Testis (tissue), 3 donors: ENCODE data around the gene CPNE6. TPM values are rescaled to one million over a fixed set of nuclear protein-coding genes. Genes with fewer than 3 reads are reported as not detected.
"Not testable (repeated sequence)": the region's sequence is repeated elsewhere in the genome, so short reads cannot be mapped to it uniquely, and the experiment has no call there.

ENCODE experiments used
- DNase-seq: peaks from one replicate; pipeline ENCODE4 v3.0.0-alpha.2; 2019
- H3K27ac ChIP-seq, 2 donors: fragments of 200-600 bp; sonication (generic); one replicate each; pipeline ENCODE4 v1.5.1; 2019
- H3K27me3 ChIP-seq: fragments of 200-600 bp; sonication (generic); one replicate; pipeline ENCODE4 v1.5.1; 2019
- H3K36me3 ChIP-seq: fragments of 200-600 bp; sonication (generic); one replicate; pipeline ENCODE4 v1.5.1; 2017; ENCODE audit warnings: low read depth; ENCODE audit errors: missing control alignments
- H3K4me1 ChIP-seq: fragments of 200-600 bp; sonication (generic); one replicate; pipeline ENCODE4 v1.5.1; 2019
- H3K4me3 ChIP-seq, 2 donors: fragments of 200-600 bp; sonication (generic); one replicate each; pipeline ENCODE4 v1.5.1; 2017 to 2019
- H3K9me3 ChIP-seq: fragments of 200-600 bp; sonication (generic); one replicate; pipeline ENCODE4 v1.5.1; 2017
- POLR2A ChIP-seq: fragments of 450-650 bp; IDR thresholded peaks from one replicate; pipeline ENCODE4 v1.6.1; 2017; ENCODE audit warnings: antibody characterized with exemption, mild to moderate bottlenecking, moderate library complexity
- WGBS, 2 donors: methylation state at CpG; one replicate each; pipeline ENCODE4 v1.1.5; 2018; 5-methylcytosine and 5-hydroxymethylcytosine counted together
- intact Hi-C: fragments of 100-400 bp; cut with DNase I; formaldehyde crosslinking; loops from one replicate; pipeline ENCODE4 v1.15.1; 2023; ENCODE audit warnings: low total_unique reads
- polyA plus RNA-seq: library from polyadenylated mRNA; stranded (reverse); fragments of 350-450 nt; fragmentation: Illumina TruSeq; extraction: RNeasy Lipid Tissue Mini Kit (QIAGEN cat#74804); gene quantifications from one replicate; pipeline ENCODE4 v1.2.3, GENCODE V29; 2014; ENCODE audit warnings: low read depth, low replicate concordance; ENCODE audit not compliant: insufficient read depth
- total RNA-seq, 2 donors: library from RNA; depleted of rRNA; stranded (reverse); fragments of >200 nt; gene quantifications; one replicate each; pipeline ENCODE4 v1.2.3, GENCODE V29; 2016
- TF ChIP-seq, protein P1 (sequence below), 3 experiments: fragments of 450-650 bp in 2 of 3; fragments of 200-600 bp in 1 of 3; sonication (generic) in 1 of 3; IDR thresholded peaks; one replicate each; pipeline ENCODE4 v1.5.1; 2016 to 2019; ENCODE audit warnings: antibody characterized with exemption in 3 of 3, mild to moderate bottlenecking in 2 of 3, moderate library complexity in 1 of 3

The CPNE6 gene
- total and polyA plus RNA-seq, 3 donors from 2014 or later, result 0.12 to 5.7 (median 0.71) TPM

DNA sequence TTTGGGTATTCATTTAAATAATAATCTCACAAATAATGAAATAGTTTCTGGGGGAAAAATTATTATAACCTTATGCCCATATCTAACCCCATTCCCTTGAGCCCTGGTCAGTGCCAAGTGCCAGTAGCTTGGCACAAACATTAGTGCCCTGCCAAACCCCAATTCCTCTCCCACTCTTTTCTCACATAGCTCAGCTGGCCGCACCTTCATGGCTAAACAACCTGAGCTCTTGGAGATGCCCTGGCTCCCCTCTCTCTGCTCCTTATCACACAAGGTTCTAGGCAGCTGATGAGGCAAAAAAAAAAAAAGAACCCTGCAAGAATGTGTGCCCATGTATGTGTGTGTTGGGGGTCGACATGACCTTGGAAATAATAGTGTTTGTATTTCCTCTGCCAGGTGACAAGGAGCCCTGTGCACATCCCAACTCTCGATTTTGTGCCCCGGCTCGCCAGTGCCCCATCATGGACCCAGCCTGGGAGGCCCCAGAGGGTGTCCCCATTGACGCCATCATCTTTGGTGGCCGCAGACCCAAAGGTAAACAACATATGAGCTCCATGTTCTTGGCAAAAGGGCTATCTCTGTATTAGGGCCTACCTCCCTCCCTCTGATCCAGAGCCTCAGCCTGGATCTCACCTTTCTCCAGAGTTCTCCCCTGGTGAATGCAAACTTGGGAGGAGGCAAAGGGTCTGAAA lies 31.1 kb downstream of the CPNE6 start:
- intact Hi-C loops, result no loop called here
- Histone ChIP-seq H3K27ac (no peak overlapping the region), H3K4me1 (no peaks in the 10 kb centered on the region), H3K4me3 (no peak overlapping the region), H3K36me3 (no peaks in the 10 kb centered on the region), H3K9me3 (no peaks in the 10 kb centered on the region), H3K27me3 (no peaks in the 10 kb centered on the region)
- no peak for DNase-seq
- WGBS, 2 donors, result 79 to 94% methylated on average over 7 of the region's 7 CpGs
- TF ChIP-seq POLR2A, result no peak
- TF ChIP-seq, protein P1, sequence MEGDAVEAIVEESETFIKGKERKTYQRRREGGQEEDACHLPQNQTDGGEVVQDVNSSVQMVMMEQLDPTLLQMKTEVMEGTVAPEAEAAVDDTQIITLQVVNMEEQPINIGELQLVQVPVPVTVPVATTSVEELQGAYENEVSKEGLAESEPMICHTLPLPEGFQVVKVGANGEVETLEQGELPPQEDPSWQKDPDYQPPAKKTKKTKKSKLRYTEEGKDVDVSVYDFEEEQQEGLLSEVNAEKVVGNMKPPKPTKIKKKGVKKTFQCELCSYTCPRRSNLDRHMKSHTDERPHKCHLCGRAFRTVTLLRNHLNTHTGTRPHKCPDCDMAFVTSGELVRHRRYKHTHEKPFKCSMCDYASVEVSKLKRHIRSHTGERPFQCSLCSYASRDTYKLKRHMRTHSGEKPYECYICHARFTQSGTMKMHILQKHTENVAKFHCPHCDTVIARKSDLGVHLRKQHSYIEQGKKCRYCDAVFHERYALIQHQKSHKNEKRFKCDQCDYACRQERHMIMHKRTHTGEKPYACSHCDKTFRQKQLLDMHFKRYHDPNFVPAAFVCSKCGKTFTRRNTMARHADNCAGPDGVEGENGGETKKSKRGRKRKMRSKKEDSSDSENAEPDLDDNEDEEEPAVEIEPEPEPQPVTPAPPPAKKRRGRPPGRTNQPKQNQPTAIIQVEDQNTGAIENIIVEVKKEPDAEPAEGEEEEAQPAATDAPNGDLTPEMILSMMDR (IDR thresholded peaks at IDR 0.05), result no peak

DNA sequence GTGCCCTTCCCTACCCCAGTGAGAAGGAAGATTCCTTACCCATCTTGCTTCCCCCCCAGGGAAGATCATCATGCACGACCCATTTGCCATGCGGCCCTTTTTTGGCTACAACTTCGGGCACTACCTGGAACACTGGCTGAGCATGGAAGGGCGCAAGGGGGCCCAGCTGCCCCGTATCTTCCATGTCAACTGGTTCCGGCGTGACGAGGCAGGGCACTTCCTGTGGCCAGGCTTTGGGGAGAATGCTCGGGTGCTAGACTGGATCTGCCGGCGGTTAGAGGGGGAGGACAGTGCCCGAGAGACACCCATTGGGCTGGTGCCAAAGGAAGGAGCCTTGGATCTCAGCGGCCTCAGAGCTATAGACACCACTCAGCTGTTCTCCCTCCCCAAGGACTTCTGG lies 32.1 kb downstream of the CPNE6 start:
- H3K4me3 ChIP-seq, result no peak overlapping the region
- no peaks in the 10 kb centered on the region for H3K27me3 ChIP-seq
- intact Hi-C loops, result no loop called here
- no peaks in the 10 kb centered on the region for H3K9me3 ChIP-seq
- DNase-seq, result no peak
- no peak for TF ChIP-seq POLR2A
- TF ChIP-seq, protein P1 (IDR thresholded peaks at IDR 0.05), result no peak
- no peak overlapping the region for H3K27ac ChIP-seq
- WGBS, 2 donors, result 94 to 97% methylated on average over 7 to 13 of the region's 13 CpGs
- no peaks in the 10 kb centered on the region for H3K36me3 ChIP-seq
- H3K4me1 ChIP-seq, result no peaks in the 10 kb centered on the region

DNA sequence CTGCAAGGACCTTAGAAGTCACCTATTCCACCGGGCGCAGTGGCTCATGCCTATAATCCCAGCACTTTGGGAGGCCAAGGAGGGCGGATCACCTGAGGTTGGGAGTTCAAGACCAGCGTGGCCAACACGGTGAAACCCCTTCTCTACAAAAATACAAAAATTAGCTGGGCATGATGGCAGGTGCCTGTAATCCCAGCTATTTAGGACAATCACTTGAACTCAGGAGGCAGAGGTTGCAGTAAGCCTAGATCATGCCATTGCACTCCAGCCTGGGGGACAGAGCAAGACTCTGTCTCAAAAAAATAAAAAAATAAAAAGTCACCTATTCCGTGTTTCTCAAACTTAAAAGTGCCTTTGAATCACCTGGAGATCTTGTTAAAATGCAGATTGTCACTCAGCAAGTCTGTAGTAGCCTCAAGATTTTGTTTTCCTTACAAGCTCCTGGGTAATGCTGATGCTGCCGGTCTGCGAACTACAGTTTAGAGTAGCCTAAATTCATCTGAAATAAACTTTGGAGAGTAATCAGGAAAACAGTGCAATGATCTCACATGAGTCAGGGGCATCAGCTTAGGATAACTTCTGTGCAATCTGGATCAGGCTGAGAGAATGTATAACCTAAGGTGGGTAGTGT lies 34.4 kb downstream of the CPNE6 start:
- H3K27ac ChIP-seq, H3K4me3 ChIP-seq, H3K9me3 ChIP-seq, H3K27me3 ChIP-seq, DNase-seq, H3K4me1 ChIP-seq, intact Hi-C loops, H3K36me3 ChIP-seq: not testable (repeated sequence)
- WGBS, 2 donors, result 94 to 96% methylated on average over 8 of the region's 8 CpGs

DNA sequence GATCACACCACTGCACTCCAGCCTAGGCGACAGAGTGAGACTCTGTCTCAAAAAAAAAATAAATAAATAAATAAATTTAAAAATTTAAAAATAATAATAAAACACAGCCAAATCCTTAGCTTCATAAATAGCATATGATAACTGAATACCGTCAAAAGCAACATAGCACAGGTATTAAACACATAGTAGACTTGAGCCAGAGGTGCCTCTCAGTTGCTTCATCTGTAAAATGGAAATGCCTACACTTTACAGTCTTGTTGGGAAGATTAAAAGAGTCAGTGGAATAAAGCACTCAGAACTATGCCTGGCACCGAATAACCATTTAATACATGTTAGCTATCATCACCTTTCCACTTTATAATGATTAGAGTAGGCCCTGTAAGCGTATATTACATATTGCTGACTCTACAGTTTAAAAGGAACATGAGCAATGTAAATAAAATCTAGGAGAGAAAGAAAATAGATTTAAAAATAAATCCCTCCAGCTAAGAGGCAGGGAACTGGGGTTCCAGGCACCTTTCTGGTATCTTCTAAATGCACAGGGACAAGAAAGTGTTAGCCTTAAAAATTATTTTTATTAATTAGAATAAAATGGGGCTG lies 35.4 kb downstream of the CPNE6 start:
- Histone ChIP-seq H3K4me3 (no peak overlapping the region), H3K27me3 (no peaks in the 10 kb centered on the region), H3K9me3 (no peaks in the 10 kb centered on the region), H3K27ac (no peak overlapping the region), H3K4me1 (no peaks in the 10 kb centered on the region), H3K36me3 (no peaks in the 10 kb centered on the region)
- intact Hi-C loops, result no loop called here
- WGBS, 2 donors, result 89 to 94% methylated on average over 4 of the region's 4 CpGs
- TF ChIP-seq, protein P1 (IDR thresholded peaks at IDR 0.05), result no peak
- no peak for TF ChIP-seq POLR2A
- no peak for DNase-seq

DNA sequence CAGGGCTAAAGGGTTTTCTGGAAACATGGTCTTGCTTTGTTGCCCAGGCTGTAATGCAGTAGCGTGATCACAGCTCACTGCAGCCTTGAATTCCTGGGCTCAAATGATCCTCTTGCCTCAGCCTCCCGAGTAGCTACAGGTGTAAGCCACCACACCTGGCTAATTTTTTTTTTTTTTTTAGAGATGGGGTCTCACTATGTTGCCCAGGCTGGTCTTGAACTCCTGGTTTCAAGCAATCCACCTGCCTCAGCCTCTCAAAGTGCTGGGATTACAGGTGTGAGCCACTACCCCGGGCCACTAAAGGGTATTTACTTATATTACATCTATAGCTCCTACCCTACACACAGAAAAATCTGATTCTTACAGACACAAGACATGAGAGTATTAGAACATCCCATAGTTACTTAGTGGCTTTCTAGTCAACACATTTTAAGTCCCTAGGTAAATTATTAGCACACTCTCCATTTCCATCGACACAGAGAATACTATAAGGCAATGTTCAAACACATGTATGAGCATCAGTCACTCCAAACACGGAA lies 37.0 kb downstream of the CPNE6 start:
- WGBS, 2 donors, result 52 to 59% methylated on average over 5 of the region's 5 CpGs
- H3K36me3 ChIP-seq, result no peaks in the 10 kb centered on the region
- intact Hi-C loops, result no loop called here

More for the DNA sequence above, 37.0 kb downstream of the CPNE6 start:
- Histone ChIP-seq H3K4me1 (no peaks in the 10 kb centered on the region), H3K9me3 (no peaks in the 10 kb centered on the region), H3K27me3 (no peaks in the 10 kb centered on the region), H3K4me3 (no peak overlapping the region), H3K27ac (no peak overlapping the region)
- TF ChIP-seq, protein P1 (IDR thresholded peaks at IDR 0.05), result no peak
- TF ChIP-seq POLR2A, result no peak
- no peak for DNase-seq
